ENCODE results near the gene DCD.
"Not testable (repeated sequence)": the region's sequence is repeated elsewhere in the genome, so short reads cannot be mapped to it uniquely, and the experiment has no call there.

DCD gene

GRCh38 chr12:54648265-54648664, at the start of gene DCD:
Gene DCD (minus strand): TSS chr12:54648365. CDS start chr12:54648303, 62 bp downstream.
- no peak for DNase-seq

- DNase-seq = no peak
Observed at GRCh38 chr12:54697851-54698250, 49.7 kb upstream of the DCD start.

- DNase-seq = no peak
Observed at GRCh38 chr12:54692353-54692752, 44.2 kb upstream of the DCD start.

GRCh38 chr12:54689984-54690383, 41.8 kb upstream of the DCD start:
- DNase-seq = no peak

GRCh38 chr12:54689034-54689372, 40.8 kb upstream of the DCD start:
- no peak for DNase-seq

- DNase-seq = no peak
Observed at GRCh38 chr12:54688309-54689033, 40.3 kb upstream of the DCD start.

- no peak for DNase-seq
Observed at GRCh38 chr12:54684636-54685630, 36.8 kb upstream of the DCD start.

GRCh38 chr12:54683398-54683797, 35.2 kb upstream of the DCD start:
- no peak for DNase-seq

- DNase-seq = no peak
Observed at GRCh38 chr12:54682674-54683073, 34.5 kb upstream of the DCD start.

GRCh38 chr12:54680374-54680773, 32.2 kb upstream of the DCD start:
- peak; percentile 16 for DNase-seq

GRCh38 chr12:54678131-54678530, 30.0 kb upstream of the DCD start:
- DNase-seq = no peak

- DNase-seq = no peak
Observed at GRCh38 chr12:54667945-54668344, 19.8 kb upstream of the DCD start.

- DNase-seq = no peak
Observed at GRCh38 chr12:54666008-54666407, 17.8 kb upstream of the DCD start.

GRCh38 chr12:54665022-54665635, 17.0 kb upstream of the DCD start:
- DNase-seq = not testable (repeated sequence)

- no peak for DNase-seq
Observed at GRCh38 chr12:54663603-54664002, 15.4 kb upstream of the DCD start.

- DNase-seq = no peak
Observed at GRCh38 chr12:54662026-54662425, 13.9 kb upstream of the DCD start.

- no peak for DNase-seq
Observed at GRCh38 chr12:54661048-54661447, 12.9 kb upstream of the DCD start.

- DNase-seq = no peak
Observed at GRCh38 chr12:54660320-54660962, 12.3 kb upstream of the DCD start.

- peak; percentile 54 for DNase-seq
Observed at GRCh38 chr12:54658306-54659264, 10.4 kb upstream of the DCD start.

GRCh38 chr12:54657105-54657607, 9.0 kb upstream of the DCD start:
- no peak for DNase-seq

GRCh38 chr12:54654926-54655325, 6.8 kb upstream of the DCD start:
- DNase-seq = no peak

- no peak for DNase-seq
Observed at GRCh38 chr12:54653025-54653424, 4.9 kb upstream of the DCD start.
